Caco-2 (cell line): ENCODE measurements around the gene ASGR1. TPM values are rescaled to one million over a fixed set of nuclear protein-coding genes. Genes with fewer than 3 reads are reported as not detected.

Experiments
- BruUV-seq: library from RNA; stranded (reverse); fragments of 400-500 nt; replicated peaks from 2 replicates; lab custom pipeline; 2021; lab: Mats Ljungman, UMichigan
- CTCF ChIA-PET: fragments of 300-600 bp; sonication (Branson Sonifier 250); formaldehyde crosslinking; loops from one replicate; lab custom pipeline; 2022; ENCODE audit warnings: antibody characterized with exemption; lab: Charles Lee
- POLR2A ChIA-PET: fragments of 300-600 bp; sonication (Branson Sonifier 250); formaldehyde crosslinking; loops from one replicate; lab custom pipeline; 2022; ENCODE audit warnings: antibody characterized with exemption; lab: Charles Lee
- DNase-seq, 2 experiments: peaks; one replicate each; pipeline versions ENCODE4 v3.0.0 to v3.0.0-alpha.2; 2020 to 2022
- H3K27me3 ChIP-seq: replicated peaks from 2 replicates; pipeline ENCODE4 v1.6.0; 2011; ENCODE audit warnings: low read length; ENCODE audit not compliant: control insufficient read depth, insufficient read depth
- H3K36me3 ChIP-seq: 2 replicates; pipeline ENCODE4 v1.5.1; 2011; ENCODE audit warnings: low read length; ENCODE audit not compliant: control insufficient read depth, insufficient read depth
- H3K4me1 ChIP-seq: fragments of 250-450 bp; sonication (Bioruptor Pico); 2 replicates; pipeline ENCODE4 v1.5.1; 2020; ENCODE audit warnings: mild to moderate bottlenecking
- H3K4me3 ChIP-seq: 2 replicates; pipeline ENCODE4 v1.5.1; 2011; ENCODE audit warnings: low read depth, mild to moderate bottlenecking, control low read depth, low read length
- H3K9me3 ChIP-seq: fragments of 250-450 bp; sonication (Bioruptor Pico); 2 replicates; pipeline ENCODE4 v1.5.1; 2020; ENCODE audit warnings: mild to moderate bottlenecking, moderate library complexity
- H3K27ac Mint-ChIP-seq: one replicate; pipeline ENCODE4 v1.8.0; 2022; ENCODE audit warnings: mixed read lengths; ENCODE audit not compliant: unreplicated experiment
- H3K27me3 Mint-ChIP-seq: one replicate; pipeline ENCODE4 v1.8.0; 2022; ENCODE audit warnings: mixed read lengths; ENCODE audit not compliant: insufficient read depth, unreplicated experiment
- H3K36me3 Mint-ChIP-seq: one replicate; pipeline ENCODE4 v1.8.0; 2022; ENCODE audit warnings: mild to moderate bottlenecking, mixed read lengths; ENCODE audit not compliant: insufficient read depth, unreplicated experiment
- H3K4me1 Mint-ChIP-seq: one replicate; pipeline ENCODE4 v1.8.0; 2022; ENCODE audit warnings: low read depth, mixed read lengths; ENCODE audit not compliant: unreplicated experiment
- H3K4me3 Mint-ChIP-seq: one replicate; pipeline ENCODE4 v1.8.0; 2022; ENCODE audit warnings: mild to moderate bottlenecking, moderate library complexity, mixed read lengths; ENCODE audit not compliant: unreplicated experiment
- H3K9me3 Mint-ChIP-seq: one replicate; pipeline ENCODE4 v1.8.0; 2022; ENCODE audit warnings: mixed read lengths; ENCODE audit not compliant: unreplicated experiment
- CTCF ChIP-seq, 2 experiments: fragments of 200-600 bp in 1 of 2; IDR thresholded peaks; 1 replicate in 1 of 2; 2 replicates in 1 of 2; pipeline versions ENCODE4 v1.5.1 to v1.8.0; 2011 to 2022; ENCODE audit warnings: antibody characterized with exemption in 1 of 2, control low read depth in 1 of 2, inconsistent platforms in 1 of 2, low read depth in 1 of 2, low read length in 1 of 2, mild to moderate bottlenecking in 1 of 2, moderate library complexity in 1 of 2; ENCODE audit not compliant: insufficient read depth in 1 of 2, severe bottlenecking in 1 of 2, unreplicated experiment in 1 of 2
- intact Hi-C: fragments of 100-400 bp; cut with micrococcal nuclease; formaldehyde crosslinking; loops from one replicate; pipeline ENCODE4 v1.10.0; 2022; ENCODE audit not compliant: unreplicated experiment
- total RNA-seq: library from RNA; stranded (reverse); gene quantifications from 2 replicates; pipeline ENCODE4 v1.2.3, GENCODE V29; 2022

Gene ASGR1
- total RNA-seq, 1 experiment from 2014 or later: 9.2 TPM

GRCh38 chr17:7207120-7208001, 28.2 kb upstream of the ASGR1 start:
- H3K36me3 Mint-ChIP-seq: peaks cover 7% of the 10 kb centered on the region
- BruUV-seq: no TSS peak
- H3K9me3 Mint-ChIP-seq: no peaks in the 10 kb centered on the region
- H3K4me1 Mint-ChIP-seq: peaks cover 6% of the 10 kb centered on the region
- Histone ChIP-seq H3K4me1 (no peaks in the 10 kb centered on the region), H3K27me3 (no peaks in the 10 kb centered on the region), H3K36me3 (no peaks in the 10 kb centered on the region), H3K4me3 (no peak overlapping the region), H3K9me3 (no peaks in the 10 kb centered on the region)
- H3K27ac Mint-ChIP-seq: no peak overlapping the region
- ChIA-PET POLR2A (no interaction called here), CTCF (no interaction called here)
- no peak for TF ChIP-seq CTCF (IDR thresholded peaks at IDR 0.05; ENCODE audit: insufficient read depth in 1 of 2, low read depth in 1 of 2, low read length in 1 of 2, severe bottlenecking in 1 of 2, unreplicated experiment in 1 of 2)
- no peak for DNase-seq
- intact Hi-C loops: no loop called here
- no peak overlapping the region for H3K4me3 Mint-ChIP-seq
- H3K27me3 Mint-ChIP-seq: no peaks in the 10 kb centered on the region

GRCh38 chr17:7205561-7205960, 26.4 kb upstream of the ASGR1 start:
- peak overlapping the region; percentile 66 for H3K4me3 Mint-ChIP-seq
- intact Hi-C loops: no loop called here
- DNase-seq: no peak
- H3K4me1 Mint-ChIP-seq: peaks cover 6% of the 10 kb centered on the region
- ChIA-PET CTCF (no interaction called here), POLR2A (no interaction called here)
- H3K9me3 Mint-ChIP-seq: no peaks in the 10 kb centered on the region
- no peaks in the 10 kb centered on the region for H3K4me1 ChIP-seq
- H3K27ac Mint-ChIP-seq: no peak overlapping the region
- TF ChIP-seq CTCF (IDR thresholded peaks at IDR 0.05; ENCODE audit: insufficient read depth in 1 of 2, low read depth in 1 of 2, low read length in 1 of 2, severe bottlenecking in 1 of 2, unreplicated experiment in 1 of 2): no peak
- no peaks in the 10 kb centered on the region for H3K27me3 ChIP-seq
- BruUV-seq: no TSS peak
- no peaks in the 10 kb centered on the region for H3K9me3 ChIP-seq
- H3K36me3 ChIP-seq: no peaks in the 10 kb centered on the region
- H3K36me3 Mint-ChIP-seq: peaks cover 7% of the 10 kb centered on the region
- H3K27me3 Mint-ChIP-seq: no peaks in the 10 kb centered on the region
- H3K4me3 ChIP-seq: no peak overlapping the region

- no peaks in the 10 kb centered on the region for H3K4me1 ChIP-seq
- peak overlapping the region; percentile 31 for H3K4me3 ChIP-seq
- Mint-ChIP-seq H3K4me1 (peaks cover 6% of the 10 kb centered on the region), H3K27me3 (no peaks in the 10 kb centered on the region), H3K9me3 (no peaks in the 10 kb centered on the region), H3K4me3 (peak overlapping the region; percentile 66), H3K27ac (no peak overlapping the region), H3K36me3 (peaks cover 7% of the 10 kb centered on the region)
- H3K9me3 ChIP-seq: no peaks in the 10 kb centered on the region
- no peaks in the 10 kb centered on the region for H3K36me3 ChIP-seq
- no peaks in the 10 kb centered on the region for H3K27me3 ChIP-seq
- no peak for TF ChIP-seq CTCF (IDR thresholded peaks at IDR 0.05; ENCODE audit: insufficient read depth in 1 of 2, low read depth in 1 of 2, low read length in 1 of 2, severe bottlenecking in 1 of 2, unreplicated experiment in 1 of 2)
- intact Hi-C loops: no loop called here
- ChIA-PET CTCF (interaction anchor here (0.6 kb wide), 1 partner anchor 263 kb away, joined by 3 read pairs; no protein-coding TSS in a partner anchor), POLR2A (no interaction called here)
- DNase-seq: peak; percentile 73 to 78
- BruUV-seq: no TSS peak
Measured at GRCh38 chr17:7204828-7205461, 25.8 kb upstream of the ASGR1 start.
